ENCODE measurements around the gene MICU1.

DNA sequence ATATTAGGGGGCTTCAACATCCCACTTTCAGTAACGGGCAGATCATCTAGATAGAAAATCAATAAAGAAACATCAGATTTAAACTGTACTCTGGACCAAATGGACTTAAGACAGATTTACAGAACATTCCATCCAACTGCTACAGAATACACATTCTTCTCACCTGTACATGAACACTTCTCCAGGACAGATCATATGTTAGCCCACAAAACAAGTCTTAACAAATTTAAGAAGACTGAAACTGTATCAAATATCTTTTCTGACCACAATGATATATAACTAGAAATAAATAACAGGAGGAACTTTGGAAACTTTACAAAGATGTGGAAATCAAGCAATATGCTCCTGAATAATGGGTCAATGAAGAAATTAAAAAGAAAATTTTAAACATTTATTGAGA, 86.7 kb downstream of the MICU1 start:
- TF ChIP-seq, protein P1, sequence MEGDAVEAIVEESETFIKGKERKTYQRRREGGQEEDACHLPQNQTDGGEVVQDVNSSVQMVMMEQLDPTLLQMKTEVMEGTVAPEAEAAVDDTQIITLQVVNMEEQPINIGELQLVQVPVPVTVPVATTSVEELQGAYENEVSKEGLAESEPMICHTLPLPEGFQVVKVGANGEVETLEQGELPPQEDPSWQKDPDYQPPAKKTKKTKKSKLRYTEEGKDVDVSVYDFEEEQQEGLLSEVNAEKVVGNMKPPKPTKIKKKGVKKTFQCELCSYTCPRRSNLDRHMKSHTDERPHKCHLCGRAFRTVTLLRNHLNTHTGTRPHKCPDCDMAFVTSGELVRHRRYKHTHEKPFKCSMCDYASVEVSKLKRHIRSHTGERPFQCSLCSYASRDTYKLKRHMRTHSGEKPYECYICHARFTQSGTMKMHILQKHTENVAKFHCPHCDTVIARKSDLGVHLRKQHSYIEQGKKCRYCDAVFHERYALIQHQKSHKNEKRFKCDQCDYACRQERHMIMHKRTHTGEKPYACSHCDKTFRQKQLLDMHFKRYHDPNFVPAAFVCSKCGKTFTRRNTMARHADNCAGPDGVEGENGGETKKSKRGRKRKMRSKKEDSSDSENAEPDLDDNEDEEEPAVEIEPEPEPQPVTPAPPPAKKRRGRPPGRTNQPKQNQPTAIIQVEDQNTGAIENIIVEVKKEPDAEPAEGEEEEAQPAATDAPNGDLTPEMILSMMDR (IDR thresholded peaks at IDR 0.05; ENCODE audit: insufficient read depth, low read length, poor library complexity, severe bottlenecking): no peak
- no peak for TF ChIP-seq EZH2phosphoT487 (conservative IDR thresholded peaks at IDR 0.05; ENCODE audit: low read length)

All from SU-DHL-6 (cell line).